Measurements from ENCODE around the gene HDGFL1. TPM values are rescaled to one million over a fixed set of nuclear protein-coding genes. Genes with fewer than 3 reads are reported as not detected.

HDGFL1 gene
- polyA plus RNA-seq, 1 experiment = not detected

DNA sequence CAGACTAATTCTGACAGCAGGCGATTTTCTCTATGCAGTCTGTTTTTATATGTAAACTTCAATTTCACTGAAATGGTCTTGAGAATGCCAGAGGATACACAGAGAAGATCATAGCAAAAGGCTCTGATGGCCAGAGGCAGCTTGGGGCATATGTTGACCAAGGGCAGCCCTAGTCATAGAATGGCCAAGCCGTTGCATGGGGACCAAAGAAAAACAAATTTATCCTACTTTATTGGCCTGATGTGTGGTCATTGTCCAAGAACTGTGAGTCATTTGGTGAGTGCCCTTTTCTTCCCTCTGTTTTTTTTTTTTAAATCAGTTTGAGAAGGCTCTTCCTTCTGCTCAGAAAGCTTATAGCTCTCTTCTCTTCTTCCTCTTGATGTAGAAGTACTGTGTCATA is 5.8 kb downstream of the HDGFL1 start:
- H3K36me3 ChIP-seq (ENCODE audit: control insufficient read depth, insufficient read depth, low read length) = no peaks in the 10 kb centered on the region
- no peak for DNase-seq (ENCODE audit: low read depth)
- H3K27me3 ChIP-seq (ENCODE audit: control insufficient read depth, insufficient read depth, low read length) = no peaks in the 10 kb centered on the region
- TF ChIP-seq, protein P1, sequence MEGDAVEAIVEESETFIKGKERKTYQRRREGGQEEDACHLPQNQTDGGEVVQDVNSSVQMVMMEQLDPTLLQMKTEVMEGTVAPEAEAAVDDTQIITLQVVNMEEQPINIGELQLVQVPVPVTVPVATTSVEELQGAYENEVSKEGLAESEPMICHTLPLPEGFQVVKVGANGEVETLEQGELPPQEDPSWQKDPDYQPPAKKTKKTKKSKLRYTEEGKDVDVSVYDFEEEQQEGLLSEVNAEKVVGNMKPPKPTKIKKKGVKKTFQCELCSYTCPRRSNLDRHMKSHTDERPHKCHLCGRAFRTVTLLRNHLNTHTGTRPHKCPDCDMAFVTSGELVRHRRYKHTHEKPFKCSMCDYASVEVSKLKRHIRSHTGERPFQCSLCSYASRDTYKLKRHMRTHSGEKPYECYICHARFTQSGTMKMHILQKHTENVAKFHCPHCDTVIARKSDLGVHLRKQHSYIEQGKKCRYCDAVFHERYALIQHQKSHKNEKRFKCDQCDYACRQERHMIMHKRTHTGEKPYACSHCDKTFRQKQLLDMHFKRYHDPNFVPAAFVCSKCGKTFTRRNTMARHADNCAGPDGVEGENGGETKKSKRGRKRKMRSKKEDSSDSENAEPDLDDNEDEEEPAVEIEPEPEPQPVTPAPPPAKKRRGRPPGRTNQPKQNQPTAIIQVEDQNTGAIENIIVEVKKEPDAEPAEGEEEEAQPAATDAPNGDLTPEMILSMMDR (IDR thresholded peaks at IDR 0.05; ENCODE audit: insufficient read depth, low read depth, low read length) = no peak
- POLR2A ChIA-PET = no interaction called here
- CTCF ChIA-PET = no interaction called here
- H3K4me3 ChIP-seq (ENCODE audit: low read depth, low read length) = no peak overlapping the region

DNA sequence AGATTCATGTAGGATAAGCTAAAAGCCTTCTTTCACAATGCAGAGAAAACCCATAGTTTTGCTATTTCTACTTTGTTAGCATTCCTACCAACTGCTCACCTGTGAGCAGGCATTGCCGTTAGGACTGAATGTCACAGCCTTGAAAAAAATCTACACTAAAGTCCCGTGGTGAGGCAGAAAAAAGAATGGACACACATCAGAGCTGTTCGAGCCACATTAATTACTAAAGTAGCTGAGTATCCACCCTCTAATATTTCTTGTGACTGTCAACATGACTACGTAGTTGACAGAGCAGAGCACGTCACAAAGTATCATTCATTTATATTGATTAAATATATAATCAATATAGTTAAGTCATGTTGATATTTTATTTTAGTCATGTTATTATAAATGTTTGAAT is 10.1 kb downstream of the HDGFL1 start:
- no peaks in the 10 kb centered on the region for H3K27me3 ChIP-seq (ENCODE audit: control insufficient read depth, insufficient read depth, low read length)
- TF ChIP-seq, protein P1 (IDR thresholded peaks at IDR 0.05; ENCODE audit: insufficient read depth, low read depth, low read length) = no peak
- ChIA-PET POLR2A (no interaction called here), CTCF (no interaction called here)
- no peak overlapping the region for H3K4me3 ChIP-seq (ENCODE audit: low read depth, low read length)
- H3K36me3 ChIP-seq (ENCODE audit: control insufficient read depth, insufficient read depth, low read length) = no peaks in the 10 kb centered on the region
- DNase-seq (ENCODE audit: low read depth) = no peak

DNA sequence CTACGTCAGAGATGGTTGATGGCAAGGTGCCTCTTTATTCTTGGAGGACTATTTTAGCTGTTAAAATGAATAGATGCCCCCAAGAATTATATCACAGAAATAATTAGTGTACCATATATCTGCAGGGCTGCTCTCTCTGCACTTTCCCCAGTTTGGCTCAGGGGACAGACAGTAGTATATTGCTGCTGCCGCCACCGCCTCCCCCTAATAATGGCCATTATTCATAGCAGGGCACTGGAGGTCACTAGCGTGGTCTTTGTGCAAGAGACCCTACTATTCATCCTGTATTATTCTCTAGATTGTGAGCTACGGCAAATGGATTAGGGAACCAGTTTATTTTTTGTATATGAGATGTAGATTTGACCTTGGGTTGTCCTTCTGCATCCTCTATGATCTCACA is 11.0 kb downstream of the HDGFL1 start:
- CTCF ChIA-PET = interaction anchor here (1.3 kb wide), 1 partner anchor 22 kb away, joined by 4 read pairs; no protein-coding TSS in a partner anchor
- POLR2A ChIA-PET = no interaction called here
- H3K4me3 ChIP-seq (ENCODE audit: low read depth, low read length) = no peak overlapping the region
- no peaks in the 10 kb centered on the region for H3K36me3 ChIP-seq (ENCODE audit: control insufficient read depth, insufficient read depth, low read length)
- DNase-seq (ENCODE audit: low read depth) = no peak
- TF ChIP-seq, protein P1 (IDR thresholded peaks at IDR 0.05; ENCODE audit: insufficient read depth, low read depth, low read length) = no peak
- no peaks in the 10 kb centered on the region for H3K27me3 ChIP-seq (ENCODE audit: control insufficient read depth, insufficient read depth, low read length)

DNA sequence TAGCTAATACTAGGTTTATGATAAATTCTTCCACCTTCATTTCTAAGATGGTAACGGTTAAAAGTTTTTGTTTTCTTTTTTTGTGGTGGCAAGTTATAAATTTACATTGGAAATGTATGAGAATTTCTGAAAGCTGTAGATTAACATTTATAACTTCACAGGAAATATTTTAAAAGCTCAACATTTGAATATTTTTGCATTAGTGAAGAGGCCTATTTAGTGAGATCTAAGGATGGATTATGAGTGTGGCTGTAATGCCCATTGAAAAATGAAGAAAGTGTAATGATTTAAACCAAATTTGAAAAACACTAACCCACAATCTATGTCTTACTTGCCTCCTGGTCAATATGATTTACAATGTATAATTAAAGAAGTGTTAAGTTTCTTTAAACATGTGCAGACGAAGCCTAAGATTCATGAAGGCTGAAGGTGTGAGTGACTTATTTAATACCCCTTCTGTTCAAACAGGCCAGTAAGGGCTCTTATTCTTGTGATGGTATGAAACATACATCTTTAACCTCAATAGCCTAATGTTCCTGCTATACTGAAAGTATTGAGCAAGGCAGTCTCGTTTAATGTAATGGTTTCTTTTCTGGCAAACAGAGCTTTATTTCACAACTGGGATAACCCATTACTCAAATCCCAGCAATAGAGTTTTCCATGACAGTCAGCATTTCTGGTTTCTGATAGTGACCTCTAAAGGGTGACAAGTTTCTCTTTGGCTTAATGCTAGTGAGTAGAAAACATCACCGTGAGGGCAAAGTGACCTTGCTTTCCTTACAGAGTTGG is 13.2 kb downstream of the HDGFL1 start:
- CTCF ChIA-PET = no interaction called here

DNA sequence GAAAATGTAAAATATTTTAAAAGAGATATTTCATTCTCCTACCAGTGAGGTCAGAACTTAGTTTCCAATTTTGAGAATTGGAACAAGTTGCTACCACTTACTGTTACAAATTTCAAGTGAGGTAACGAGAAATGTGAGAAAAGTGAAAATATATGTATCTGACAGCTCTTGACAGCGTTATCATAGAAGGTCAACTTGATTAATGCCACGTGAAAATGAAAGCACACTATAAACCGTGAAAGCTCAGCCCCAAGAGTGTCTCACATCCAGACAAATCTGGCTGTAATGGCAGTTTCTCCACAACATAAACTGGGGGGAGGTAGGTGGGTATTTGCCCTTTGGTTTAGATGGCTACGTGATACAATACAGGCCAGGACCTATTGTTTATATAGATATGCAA is 13.9 kb downstream of the HDGFL1 start:
- DNase-seq (ENCODE audit: low read depth) = no peak
- H3K27me3 ChIP-seq (ENCODE audit: control insufficient read depth, insufficient read depth, low read length) = no peaks in the 10 kb centered on the region
- H3K4me3 ChIP-seq (ENCODE audit: low read depth, low read length) = no peak overlapping the region
- TF ChIP-seq, protein P1 (IDR thresholded peaks at IDR 0.05; ENCODE audit: insufficient read depth, low read depth, low read length) = no peak
- no peaks in the 10 kb centered on the region for H3K36me3 ChIP-seq (ENCODE audit: control insufficient read depth, insufficient read depth, low read length)
- ChIA-PET POLR2A (no interaction called here), CTCF (no interaction called here)

More for the DNA sequence above, 13.2 kb downstream of the HDGFL1 start:
- no peaks in the 10 kb centered on the region for H3K27me3 ChIP-seq (ENCODE audit: control insufficient read depth, insufficient read depth, low read length)
- TF ChIP-seq, protein P1 (IDR thresholded peaks at IDR 0.05; ENCODE audit: insufficient read depth, low read depth, low read length) = no peak
- no peak for DNase-seq (ENCODE audit: low read depth)
- no peaks in the 10 kb centered on the region for H3K36me3 ChIP-seq (ENCODE audit: control insufficient read depth, insufficient read depth, low read length)
- POLR2A ChIA-PET = interaction anchor here (0.6 kb wide), 1 partner anchor 290 kb away, joined by 6 read pairs; no protein-coding TSS in a partner anchor
- no peak overlapping the region for H3K4me3 ChIP-seq (ENCODE audit: low read depth, low read length)
